HEK293T (cell line): ENCODE results near the gene KCNE1.
"Not testable (repeated sequence)": the region's sequence is repeated elsewhere in the genome, so short reads cannot be mapped to it uniquely, and the experiment has no call there.

ENCODE experiments used
- BHLHE40 ChIP-seq: fragments of 450-650 bp; IDR thresholded peaks from 2 replicates; pipeline ENCODE4 v1.6.1; 2016; ENCODE audit warnings: mild to moderate bottlenecking, moderate library complexity, borderline replicate concordance
- ELF4 ChIP-seq: fragments of 450-650 bp; IDR thresholded peaks from 2 replicates; pipeline ENCODE4 v1.6.1; 2017; ENCODE audit warnings: antibody characterized with exemption
- FOXA1 ChIP-seq: fragments of 450-650 bp; IDR thresholded peaks from 2 replicates; pipeline ENCODE4 v1.6.1; 2016; ENCODE audit warnings: mild to moderate bottlenecking
- FOXM1 ChIP-seq: fragments of 450-650 bp; IDR thresholded peaks from 2 replicates; pipeline ENCODE4 v1.6.1; 2017; ENCODE audit warnings: mild to moderate bottlenecking, borderline replicate concordance
- NFRKB ChIP-seq: fragments of 450-650 bp; IDR thresholded peaks from 2 replicates; pipeline ENCODE4 v1.6.1; 2016; ENCODE audit warnings: mild to moderate bottlenecking, moderate library complexity

GRCh38 chr21:34443486-34443885 is 68.5 kb downstream of the KCNE1 start:
- TF ChIP-seq NFRKB, BHLHE40, FOXM1, ELF4, FOXA1: not testable (repeated sequence)
